ENCODE measurements around the gene HES4.

The HES4 gene

GRCh38 chr1:961132-961669 lies 38.7 kb downstream of the HES4 start:
- H3K9me3 ChIP-seq (ENCODE audit: low read length) = no peaks in the 10 kb centered on the region
- peaks cover 12% of the 10 kb centered on the region for H3K79me2 ChIP-seq (ENCODE audit: insufficient read depth, low read length)
- H3F3A ChIP-seq (ENCODE audit: insufficient read depth, low read length) = no peaks in the 10 kb centered on the region
- H3K4me1 ChIP-seq (ENCODE audit: insufficient read depth, low read length, severe bottlenecking) = peaks cover 31% of the 10 kb centered on the region
- peak overlapping the region; percentile 98 for H3K4me3 ChIP-seq (ENCODE audit: low read depth, low read length, poor library complexity, severe bottlenecking)
- TF ChIP-seq, protein P1, sequence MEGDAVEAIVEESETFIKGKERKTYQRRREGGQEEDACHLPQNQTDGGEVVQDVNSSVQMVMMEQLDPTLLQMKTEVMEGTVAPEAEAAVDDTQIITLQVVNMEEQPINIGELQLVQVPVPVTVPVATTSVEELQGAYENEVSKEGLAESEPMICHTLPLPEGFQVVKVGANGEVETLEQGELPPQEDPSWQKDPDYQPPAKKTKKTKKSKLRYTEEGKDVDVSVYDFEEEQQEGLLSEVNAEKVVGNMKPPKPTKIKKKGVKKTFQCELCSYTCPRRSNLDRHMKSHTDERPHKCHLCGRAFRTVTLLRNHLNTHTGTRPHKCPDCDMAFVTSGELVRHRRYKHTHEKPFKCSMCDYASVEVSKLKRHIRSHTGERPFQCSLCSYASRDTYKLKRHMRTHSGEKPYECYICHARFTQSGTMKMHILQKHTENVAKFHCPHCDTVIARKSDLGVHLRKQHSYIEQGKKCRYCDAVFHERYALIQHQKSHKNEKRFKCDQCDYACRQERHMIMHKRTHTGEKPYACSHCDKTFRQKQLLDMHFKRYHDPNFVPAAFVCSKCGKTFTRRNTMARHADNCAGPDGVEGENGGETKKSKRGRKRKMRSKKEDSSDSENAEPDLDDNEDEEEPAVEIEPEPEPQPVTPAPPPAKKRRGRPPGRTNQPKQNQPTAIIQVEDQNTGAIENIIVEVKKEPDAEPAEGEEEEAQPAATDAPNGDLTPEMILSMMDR (IDR thresholded peaks at IDR 0.05; ENCODE audit: low read length) = no peak
- TF ChIP-seq EZH2 (IDR thresholded peaks at IDR 0.05; ENCODE audit: borderline replicate concordance, low read length) = no peak
- no peak overlapping the region for H2AFZ ChIP-seq (ENCODE audit: low read length)
- no peak overlapping the region for H3K27ac ChIP-seq (ENCODE audit: low read depth, low read length, poor library complexity, severe bottlenecking)
- peaks cover 10% of the 10 kb centered on the region for H3K36me3 ChIP-seq (ENCODE audit: insufficient read depth, low read length)
- peak overlapping the region; percentile 76 for H3K4me2 ChIP-seq (ENCODE audit: low read length)
- H3K27me3 ChIP-seq (ENCODE audit: insufficient read depth, low read length) = no peaks in the 10 kb centered on the region
- no peaks in the 10 kb centered on the region for H4K20me1 ChIP-seq (ENCODE audit: insufficient read depth, low read length)
- H3K9me2 ChIP-seq (ENCODE audit: low read depth, low read length) = no peaks in the 10 kb centered on the region
- peak overlapping the region; percentile 67; the same call in 1 of the 2 replicates for H3K9ac ChIP-seq (ENCODE audit: low read length)

- peaks cover 16% of the 10 kb centered on the region for H3K36me3 ChIP-seq (ENCODE audit: insufficient read depth, low read length)
Observed at GRCh38 chr1:960363-961131, 39.4 kb downstream of the HES4 start, which contains the start of gene KLHL17. Gene KLHL17, plus strand, starts transcription at chr1:960584. Its CDS starts 110 bp downstream, at chr1:960694.

GRCh38 chr1:959731-960362 lies 40.0 kb downstream of the HES4 start:
- H3K4me3 ChIP-seq (ENCODE audit: low read depth, low read length, poor library complexity, severe bottlenecking) = peak overlapping the region; percentile 98
- H3F3A ChIP-seq (ENCODE audit: insufficient read depth, low read length) = no peaks in the 10 kb centered on the region
- no peak overlapping the region for H3K27ac ChIP-seq (ENCODE audit: low read depth, low read length, poor library complexity, severe bottlenecking)
- peaks cover 12% of the 10 kb centered on the region for H3K79me2 ChIP-seq (ENCODE audit: insufficient read depth, low read length)
- no peaks in the 10 kb centered on the region for H3K9me3 ChIP-seq (ENCODE audit: low read length)
- H3K9me2 ChIP-seq (ENCODE audit: low read depth, low read length) = no peaks in the 10 kb centered on the region
- TF ChIP-seq, protein P1 (IDR thresholded peaks at IDR 0.05; ENCODE audit: low read length) = no peak
- H3K36me3 ChIP-seq (ENCODE audit: insufficient read depth, low read length) = peaks cover 23% of the 10 kb centered on the region
- peak overlapping the region; percentile 76 for H3K4me2 ChIP-seq (ENCODE audit: low read length)
- peak overlapping the region; percentile 71 for H3K9ac ChIP-seq (ENCODE audit: low read length)
- H3K27me3 ChIP-seq (ENCODE audit: insufficient read depth, low read length) = no peaks in the 10 kb centered on the region
- peak overlapping the region; percentile 74; the same call in 1 of the 2 replicates for H2AFZ ChIP-seq (ENCODE audit: low read length)
- no peaks in the 10 kb centered on the region for H4K20me1 ChIP-seq (ENCODE audit: insufficient read depth, low read length)
- H3K4me1 ChIP-seq (ENCODE audit: insufficient read depth, low read length, severe bottlenecking) = peaks cover 28% of the 10 kb centered on the region

More at GRCh38 chr1:960363-961131, 39.4 kb downstream of the HES4 start, which contains the start of gene KLHL17:
- Histone ChIP-seq H2AFZ (ENCODE audit: low read length) (peak within 1 kb of the TSS; percentile 74; the same call in 1 of the 2 replicates), H3K4me1 (ENCODE audit: insufficient read depth, low read length, severe bottlenecking) (peaks cover 28% of the 10 kb centered on the region), H3K9ac (ENCODE audit: low read length) (peak within 1 kb of the TSS; percentile 71), H3K27ac (ENCODE audit: low read depth, low read length, poor library complexity, severe bottlenecking) (no peak within 1 kb of the TSS), H3K27me3 (ENCODE audit: insufficient read depth, low read length) (no peaks in the 10 kb centered on the region), H3K79me2 (ENCODE audit: insufficient read depth, low read length) (peaks cover 12% of the 10 kb centered on the region), H3K4me3 (ENCODE audit: low read depth, low read length, poor library complexity, severe bottlenecking) (peak within 1 kb of the TSS; percentile 98), H3K9me3 (ENCODE audit: low read length) (no peaks in the 10 kb centered on the region), H4K20me1 (ENCODE audit: insufficient read depth, low read length) (no peaks in the 10 kb centered on the region), H3K4me2 (ENCODE audit: low read length) (peak within 1 kb of the TSS; percentile 76), H3K9me2 (ENCODE audit: low read depth, low read length) (no peaks in the 10 kb centered on the region), H3F3A (ENCODE audit: insufficient read depth, low read length) (no peaks in the 10 kb centered on the region)
- TF ChIP-seq, protein P1 (IDR thresholded peaks at IDR 0.05; ENCODE audit: low read length) = no peak
- no peak for TF ChIP-seq EZH2 (IDR thresholded peaks at IDR 0.05; ENCODE audit: borderline replicate concordance, low read length)

Measured in OCI-LY1 (cell line).